Erythroblast (primary cell): ENCODE results near the gene CACNA1A.

ENCODE experiments used
- GATA1 ChIP-seq: IDR thresholded peaks from 2 replicates; pipeline ENCODE4 v1.6.1; 2011; ENCODE audit warnings: low read depth, mild to moderate bottlenecking, control low read depth, low read length, moderate library complexity
- POLR2A ChIP-seq: IDR thresholded peaks from 2 replicates; pipeline ENCODE4 v1.6.1; 2011; ENCODE audit warnings: mild to moderate bottlenecking, low read length

- TF ChIP-seq POLR2A, result no peak
- no peak for TF ChIP-seq GATA1
Measured at GRCh38 chr19:13541554-13541953, 35.3 kb upstream of the CACNA1A start.
